Vagina (tissue), 2 donors: Measurements from ENCODE around the gene DCT. TPM values are rescaled to one million over a fixed set of nuclear protein-coding genes. Genes with fewer than 3 reads are reported as not detected.

Experiments used
- DNase-seq, 2 donors: peaks; one replicate each; pipeline ENCODE4 v3.0.0-alpha.2; 2017; ENCODE audit errors: extremely low spot score in 2 of 2
- H3K27ac ChIP-seq: fragments of 200-600 bp; sonication (generic); one replicate; pipeline ENCODE4 v1.5.1; 2019
- H3K27me3 ChIP-seq: fragments of 200-600 bp; sonication (generic); one replicate; pipeline ENCODE4 v1.5.1; 2019
- H3K36me3 ChIP-seq, 2 donors: fragments of 200-600 bp; sonication (generic); one replicate each; pipeline ENCODE4 v1.5.1; 2017 to 2019
- H3K4me1 ChIP-seq: fragments of 200-600 bp; sonication (generic); one replicate; pipeline ENCODE4 v1.5.1; 2019
- H3K4me3 ChIP-seq, 2 donors: fragments of 200-600 bp; sonication (generic); 1 replicate in 1 of 2; 2 replicates in 1 of 2; pipeline ENCODE4 v1.5.1; 2016 to 2019
- H3K9me3 ChIP-seq: fragments of 200-600 bp; sonication (generic); one replicate; pipeline ENCODE4 v1.5.1; 2019
- POLR2A ChIP-seq, 2 donors: fragments of 450-650 bp; IDR thresholded peaks; one replicate each; pipeline ENCODE4 v1.6.1; 2017; ENCODE audit warnings: antibody characterized with exemption in 2 of 2, mild to moderate bottlenecking in 2 of 2, moderate library complexity in 2 of 2
- POLR2AphosphoS5 ChIP-seq, 2 donors: sonication (generic); formaldehyde crosslinking; IDR thresholded peaks; one replicate each; pipeline ENCODE4 v1.9.0; 2017; ENCODE audit warnings: antibody characterized with exemption in 2 of 2, mild to moderate bottlenecking in 2 of 2, low read depth in 1 of 2; ENCODE audit not compliant: insufficient read depth in 1 of 2
- intact Hi-C: fragments of 100-400 bp; cut with DNase I; formaldehyde crosslinking; loops from one replicate; pipeline ENCODE4 v1.15.1; 2023
- total RNA-seq: library from RNA; depleted of rRNA; stranded (reverse); fragments of >200 nt; gene quantifications from one replicate; pipeline ENCODE4 v1.2.3, GENCODE V29; 2016
- TF ChIP-seq, protein P1 (sequence below), 3 experiments: fragments of 450-650 bp in 2 of 3; fragments of 200-600 bp in 1 of 3; sonication (generic) in 1 of 3; IDR thresholded peaks; one replicate each; pipeline ENCODE4 v1.5.1; 2017 to 2019; ENCODE audit warnings: antibody characterized with exemption in 3 of 3, mild to moderate bottlenecking in 2 of 3, moderate library complexity in 2 of 3

The DCT gene
- total RNA-seq, 1 donor from 2014 or later: not detected

GRCh38 chr13:94412870-94413597 lies 66.4 kb downstream of the DCT start:
- no peak overlapping the region for H3K4me3 ChIP-seq
- intact Hi-C loops: no loop called here
- H3K36me3 ChIP-seq: no peaks in the 10 kb centered on the region
- TF ChIP-seq POLR2AphosphoS5 (IDR thresholded peaks at IDR 0.05; ENCODE audit: insufficient read depth in 1 of 2, low read depth in 1 of 2) (no peak), POLR2A (IDR thresholded peaks at IDR 0.05) (no peak)
- TF ChIP-seq, protein P1, sequence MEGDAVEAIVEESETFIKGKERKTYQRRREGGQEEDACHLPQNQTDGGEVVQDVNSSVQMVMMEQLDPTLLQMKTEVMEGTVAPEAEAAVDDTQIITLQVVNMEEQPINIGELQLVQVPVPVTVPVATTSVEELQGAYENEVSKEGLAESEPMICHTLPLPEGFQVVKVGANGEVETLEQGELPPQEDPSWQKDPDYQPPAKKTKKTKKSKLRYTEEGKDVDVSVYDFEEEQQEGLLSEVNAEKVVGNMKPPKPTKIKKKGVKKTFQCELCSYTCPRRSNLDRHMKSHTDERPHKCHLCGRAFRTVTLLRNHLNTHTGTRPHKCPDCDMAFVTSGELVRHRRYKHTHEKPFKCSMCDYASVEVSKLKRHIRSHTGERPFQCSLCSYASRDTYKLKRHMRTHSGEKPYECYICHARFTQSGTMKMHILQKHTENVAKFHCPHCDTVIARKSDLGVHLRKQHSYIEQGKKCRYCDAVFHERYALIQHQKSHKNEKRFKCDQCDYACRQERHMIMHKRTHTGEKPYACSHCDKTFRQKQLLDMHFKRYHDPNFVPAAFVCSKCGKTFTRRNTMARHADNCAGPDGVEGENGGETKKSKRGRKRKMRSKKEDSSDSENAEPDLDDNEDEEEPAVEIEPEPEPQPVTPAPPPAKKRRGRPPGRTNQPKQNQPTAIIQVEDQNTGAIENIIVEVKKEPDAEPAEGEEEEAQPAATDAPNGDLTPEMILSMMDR (IDR thresholded peaks at IDR 0.05): no peak
- no peak overlapping the region for H3K27ac ChIP-seq
- peaks cover 6% of the 10 kb centered on the region for H3K4me1 ChIP-seq
- no peaks in the 10 kb centered on the region for H3K9me3 ChIP-seq
- no peak for DNase-seq
- no peaks in the 10 kb centered on the region for H3K27me3 ChIP-seq

- H3K36me3 ChIP-seq: no peaks in the 10 kb centered on the region
- H3K4me1 ChIP-seq: peaks cover 6% of the 10 kb centered on the region
- no peak overlapping the region for H3K27ac ChIP-seq
- DNase-seq: no peak
- H3K9me3 ChIP-seq: no peaks in the 10 kb centered on the region
- TF ChIP-seq POLR2A (IDR thresholded peaks at IDR 0.05) (no peak), POLR2AphosphoS5 (IDR thresholded peaks at IDR 0.05; ENCODE audit: insufficient read depth in 1 of 2, low read depth in 1 of 2) (no peak)
- TF ChIP-seq, protein P1 (IDR thresholded peaks at IDR 0.05): no peak
- intact Hi-C loops: no loop called here
- no peaks in the 10 kb centered on the region for H3K27me3 ChIP-seq
- H3K4me3 ChIP-seq: no peak overlapping the region
Measured at GRCh38 chr13:94411747-94412146, 67.7 kb downstream of the DCT start.

DNA sequence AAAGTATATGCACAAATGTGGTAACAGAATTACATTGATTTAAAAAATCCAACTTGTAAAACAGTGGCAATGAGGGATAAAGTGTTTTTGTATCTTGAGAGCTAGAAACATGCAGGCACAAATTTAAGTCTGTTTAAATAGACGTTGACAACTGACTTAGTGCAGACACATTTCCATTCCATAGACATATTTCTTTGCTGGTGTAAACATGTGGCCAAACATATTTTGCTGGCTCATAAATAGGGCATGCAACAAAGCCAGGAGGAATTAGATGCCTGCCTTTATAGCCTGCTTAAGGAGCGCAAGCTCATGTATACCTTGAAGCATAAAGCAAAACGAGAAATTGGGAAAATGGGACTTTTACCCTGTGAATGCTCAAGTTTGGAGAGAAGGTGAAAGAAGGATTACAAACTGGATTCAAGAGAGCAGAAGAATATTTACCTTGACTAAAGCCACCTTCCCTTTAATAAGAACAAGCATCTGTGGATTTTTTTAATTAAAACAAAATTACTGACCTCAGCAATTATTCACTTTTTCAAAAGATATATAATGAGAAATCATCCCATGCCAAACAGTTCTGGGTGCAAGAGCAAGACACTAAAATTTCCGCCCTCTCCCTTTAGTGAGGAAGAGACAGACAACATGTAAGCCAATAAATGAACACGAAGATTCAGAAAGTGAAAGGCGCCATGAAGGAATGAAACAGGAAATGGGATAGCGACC lies 71.0 kb downstream of the DCT start:
- DNase-seq: no peak
- Histone ChIP-seq H3K27ac (no peak overlapping the region), H3K36me3 (no peaks in the 10 kb centered on the region), H3K4me1 (no peaks in the 10 kb centered on the region), H3K27me3 (no peaks in the 10 kb centered on the region), H3K4me3 (no peak overlapping the region), H3K9me3 (no peaks in the 10 kb centered on the region)
- TF ChIP-seq POLR2A (IDR thresholded peaks at IDR 0.05) (no peak), POLR2AphosphoS5 (IDR thresholded peaks at IDR 0.05; ENCODE audit: insufficient read depth in 1 of 2, low read depth in 1 of 2) (no peak)
- TF ChIP-seq, protein P1 (IDR thresholded peaks at IDR 0.05): no peak
- intact Hi-C loops: no loop called here

- H3K4me1 ChIP-seq: no peaks in the 10 kb centered on the region
- H3K4me3 ChIP-seq: no peak overlapping the region
- intact Hi-C loops: no loop called here
- TF ChIP-seq, protein P1 (IDR thresholded peaks at IDR 0.05): no peak
- TF ChIP-seq POLR2A (IDR thresholded peaks at IDR 0.05): no peak
- TF ChIP-seq POLR2AphosphoS5 (IDR thresholded peaks at IDR 0.05; ENCODE audit: insufficient read depth in 1 of 2, low read depth in 1 of 2): no peak
- no peaks in the 10 kb centered on the region for H3K27me3 ChIP-seq
- no peaks in the 10 kb centered on the region for H3K9me3 ChIP-seq
- no peak overlapping the region for H3K27ac ChIP-seq
- DNase-seq: no peak
- no peaks in the 10 kb centered on the region for H3K36me3 ChIP-seq
Measured at GRCh38 chr13:94400874-94401273, 78.6 kb downstream of the DCT start.

DNA sequence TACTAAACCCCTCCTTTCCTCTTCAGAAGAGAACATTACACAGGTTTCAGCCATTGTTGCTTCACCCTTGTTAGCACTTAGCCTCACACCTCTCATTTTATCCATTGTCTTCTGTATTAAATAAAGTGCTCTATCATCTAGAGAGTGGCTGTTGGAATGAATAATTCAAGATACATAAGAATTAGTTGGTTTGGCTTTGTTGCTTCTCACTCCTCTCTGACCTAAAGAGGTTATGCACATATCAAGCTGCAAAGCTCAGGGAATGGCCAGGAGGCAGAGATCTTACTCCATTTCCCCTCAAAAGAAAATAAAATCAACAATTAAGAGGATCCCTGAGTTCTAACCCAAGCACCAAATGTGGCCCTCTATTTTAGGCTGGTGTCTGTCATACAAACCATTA lies 79.7 kb downstream of the DCT start:
- intact Hi-C loops: no loop called here
- H3K4me1 ChIP-seq: no peaks in the 10 kb centered on the region
- H3K27ac ChIP-seq: no peak overlapping the region
- no peak for DNase-seq
- no peaks in the 10 kb centered on the region for H3K36me3 ChIP-seq
- H3K27me3 ChIP-seq: no peaks in the 10 kb centered on the region
- no peaks in the 10 kb centered on the region for H3K9me3 ChIP-seq
- H3K4me3 ChIP-seq: no peak overlapping the region
- TF ChIP-seq, protein P1 (IDR thresholded peaks at IDR 0.05): no peak
- TF ChIP-seq POLR2AphosphoS5 (IDR thresholded peaks at IDR 0.05; ENCODE audit: insufficient read depth in 1 of 2, low read depth in 1 of 2) (no peak), POLR2A (IDR thresholded peaks at IDR 0.05) (no peak)
